Posterior vena cava (tissue), 2 donors: ENCODE results near the gene CPEB1. TPM values are rescaled to one million over a fixed set of nuclear protein-coding genes. Genes with fewer than 3 reads are reported as not detected.
A peak's percentile ranks its signal among the peaks of the same experiment; 100 is the strongest.

Experiments
- DNase-seq: peaks from one replicate; pipeline ENCODE4 v3.0.0-alpha.2; 2020; ENCODE audit warnings: low spot score
- intact Hi-C, 2 donors: fragments of 100-400 bp; cut with DNase I; formaldehyde crosslinking; loops; one replicate each; pipeline versions ENCODE4 v1.14.1 to v1.14.2; 2022 to 2023
- long read RNA-seq, 2 donors: library from polyadenylated mRNA; unstranded; transcript quantifications; one replicate each; pipeline ENCODE4 v2.0.0, GENCODE V29; 2020 to 2021
- total RNA-seq, 2 donors: library from RNA; stranded (reverse); fragmentation: NEBNext Ultra II Directional; extraction: Animal tissue kit (Norgen Biotek cat#: 25700); gene quantifications; one replicate each; pipeline ENCODE4 v1.2.1, GENCODE V29; 2021
- donor health status: DM: yes; HTN: yes; CAD: no.
- donor health status: DM: yes; HTN: yes; CAD: no.

The CPEB1 gene
- total RNA-seq: 1 to 10 TPM; 5.0 to 8.0 TPM
- long read RNA-seq, donor 1, partial matches to known transcripts: 0 of 5 reads
- long read RNA-seq, donor 1, other reads (novel, unspliced or antisense): 3 of 5 reads
- long read RNA-seq, donor 2, partial matches to known transcripts: 0 of 13 reads
- long read RNA-seq, donor 2, other reads (novel, unspliced or antisense): 11 of 13 reads

DNA sequence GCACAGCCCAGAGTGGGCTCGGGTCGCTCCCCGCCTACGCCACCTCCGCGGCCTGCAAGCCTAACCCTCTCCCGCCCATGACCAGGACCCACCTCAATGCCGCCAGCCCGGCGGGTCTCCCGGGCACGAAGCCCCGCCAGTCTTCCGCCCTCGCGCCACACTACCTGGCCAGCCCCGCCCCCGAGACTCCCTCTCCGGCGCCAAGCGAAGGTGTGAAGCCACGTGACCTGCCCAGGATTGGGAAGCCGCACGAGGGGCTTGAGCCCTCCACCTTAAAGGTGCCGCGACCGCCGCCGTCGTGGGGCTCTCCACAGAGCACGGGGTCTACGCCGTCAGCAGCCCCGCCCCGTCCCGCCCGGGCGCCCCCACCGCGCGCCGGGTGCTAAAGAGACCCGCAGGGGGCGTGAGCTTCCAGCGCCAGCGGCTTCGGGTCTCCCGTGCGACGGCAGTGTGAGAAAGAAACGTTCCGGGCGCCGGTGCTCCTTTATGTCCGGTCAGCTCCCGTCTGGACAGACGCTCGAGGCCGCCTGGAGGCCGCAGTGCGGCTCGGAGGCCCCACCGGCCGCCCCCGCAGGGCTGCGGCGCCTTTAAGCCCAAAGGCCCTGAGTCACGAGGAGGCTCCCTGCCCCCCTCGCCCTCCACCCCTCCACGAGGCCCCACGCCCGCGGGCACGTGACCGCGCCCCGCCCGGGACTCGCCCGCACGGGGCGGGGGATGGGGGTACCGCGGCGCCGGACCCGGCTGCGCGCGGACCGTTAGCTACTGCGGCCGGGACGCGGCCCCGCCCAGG is at the start of gene CPEB1:
Gene CPEB1 (minus strand): TSS at position 319 of the 790 bp plus-strand sequence. CDS start 18,904 bp downstream, outside the sequence.
- intact Hi-C loops: no loop called here
- peak; percentile 87 for DNase-seq

DNA sequence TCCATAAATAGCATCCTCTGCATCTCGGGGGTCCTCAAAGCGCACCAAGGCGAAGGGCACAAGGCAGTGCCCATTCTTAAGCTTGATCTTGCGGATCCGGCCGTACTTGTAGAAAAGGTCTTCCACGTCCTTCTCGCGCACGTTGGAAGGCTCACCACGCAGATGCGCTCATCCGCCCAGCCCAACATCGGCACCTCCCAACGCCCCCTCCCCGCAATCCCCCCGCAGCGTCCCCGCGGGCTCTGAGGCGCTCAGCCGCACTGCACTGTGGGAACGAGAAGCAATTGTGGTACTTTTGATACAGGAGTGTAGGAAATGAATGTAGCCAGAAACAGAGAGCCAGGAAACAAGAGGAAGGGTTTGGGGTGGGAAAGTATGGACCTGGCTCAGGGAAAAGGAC is 45.0 kb upstream of the CPEB1 start:
- DNase-seq: no peak
- intact Hi-C loops: no loop called here

DNA sequence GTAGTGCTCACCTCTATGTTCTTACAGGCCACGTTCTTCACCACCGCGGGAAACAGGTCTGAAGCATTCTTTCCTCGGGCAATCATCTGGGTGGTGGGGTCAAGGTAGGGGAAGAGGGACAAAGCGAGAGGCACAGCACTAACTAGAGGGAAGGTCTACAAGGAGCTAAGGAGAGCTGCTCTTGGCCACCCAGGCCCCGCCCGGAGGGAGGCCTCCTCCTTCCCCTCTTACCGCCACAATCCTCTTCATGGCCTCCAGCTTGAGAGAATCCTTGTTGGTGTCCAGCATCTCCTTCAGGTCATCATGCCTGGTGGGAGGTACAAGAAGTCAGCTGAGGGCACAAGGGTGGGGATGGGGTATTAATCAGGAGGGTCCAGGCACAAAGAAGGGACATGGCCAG is 42.0 kb upstream of the CPEB1 start:
- DNase-seq: no peak
- intact Hi-C loops: no loop called here

DNA sequence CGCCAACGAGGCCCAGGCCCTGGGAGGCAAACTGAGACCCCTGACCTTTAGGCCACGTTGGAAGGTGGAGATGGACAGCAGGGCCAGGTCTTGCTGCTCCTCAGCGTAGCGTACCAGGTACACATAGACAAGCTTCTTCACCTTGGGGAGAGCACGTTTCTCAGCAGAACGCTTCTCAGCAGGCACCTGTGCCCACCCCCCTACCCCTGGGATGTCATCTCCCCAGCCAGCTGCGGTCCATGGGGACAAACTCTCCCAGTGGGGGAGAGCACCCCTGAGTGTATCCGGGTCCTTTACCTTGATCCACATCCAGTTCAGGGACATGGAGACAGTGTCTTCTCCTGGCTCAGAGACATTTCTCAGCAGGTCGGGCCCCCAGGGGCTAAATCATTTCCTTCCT is 41.5 kb upstream of the CPEB1 start:
- DNase-seq: no peak
- intact Hi-C loops: no loop called here

DNA sequence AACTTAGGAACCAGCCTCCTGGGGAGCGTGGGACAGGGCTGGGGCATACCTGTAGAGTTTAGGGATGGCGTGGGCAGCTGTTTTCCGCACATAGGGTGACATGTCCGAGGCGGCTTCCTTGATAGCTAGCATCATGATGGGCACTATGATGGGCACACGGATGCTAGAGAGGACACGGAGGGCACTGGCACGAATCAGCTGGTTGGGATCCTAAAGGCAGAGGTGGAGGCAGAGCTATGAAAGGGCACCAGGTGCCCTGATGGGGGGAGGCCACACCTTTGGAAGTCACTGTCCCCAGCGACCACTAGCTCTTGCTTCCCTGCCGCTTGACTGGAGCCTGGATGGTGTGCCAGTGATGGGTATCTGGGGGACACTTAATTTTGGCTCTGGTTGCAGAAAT is 34.2 kb upstream of the CPEB1 start:
- DNase-seq: no peak

DNA sequence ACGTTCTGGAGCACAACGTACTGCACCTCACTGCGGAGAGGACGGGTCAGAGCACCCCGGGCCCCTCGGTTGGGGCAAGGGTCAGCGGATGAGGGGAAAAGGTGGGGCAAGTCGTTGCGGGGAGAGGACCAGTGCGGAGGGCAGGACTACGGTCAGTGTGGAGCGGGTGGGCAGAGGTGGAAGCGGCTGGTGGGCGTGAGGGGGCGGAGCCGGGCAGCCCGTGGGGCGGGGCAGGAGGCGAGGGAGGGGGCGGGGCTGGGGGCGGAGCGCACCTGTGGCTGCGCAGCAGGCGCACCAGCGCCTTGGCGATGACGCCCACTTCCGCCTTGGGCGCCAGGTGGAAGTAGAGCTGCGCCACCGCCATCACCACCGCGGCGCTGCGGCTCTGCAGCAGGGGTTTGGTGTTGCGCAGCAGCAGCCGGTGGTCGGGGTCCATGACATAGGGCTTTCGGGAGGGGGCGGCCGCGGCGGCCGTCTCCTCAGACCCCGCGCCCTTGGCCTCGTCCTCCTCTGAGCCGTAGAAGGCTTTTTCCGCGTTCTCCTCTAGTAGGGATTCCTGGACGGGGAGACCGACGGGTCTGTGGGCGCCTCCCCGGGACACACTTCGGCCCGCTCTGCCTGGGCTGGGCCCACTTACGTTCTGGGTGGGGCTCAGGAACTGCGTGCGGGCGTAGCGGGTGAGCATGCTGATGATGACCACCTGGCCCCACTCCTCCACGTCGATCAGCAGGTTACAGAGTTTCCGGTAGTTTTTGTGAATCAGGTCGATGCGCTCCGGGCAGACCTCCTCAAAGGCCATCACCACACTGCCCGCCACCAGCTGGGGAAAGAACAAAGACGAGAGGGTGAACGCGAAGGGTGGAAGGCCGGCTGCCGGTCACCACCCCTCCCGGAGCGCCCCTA is 33.3 kb upstream of the CPEB1 start:
- DNase-seq: peak; percentile 78
- intact Hi-C loops: no loop called here

More for the DNA sequence above, 34.2 kb upstream of the CPEB1 start:
- intact Hi-C loops: no loop called here

DNA sequence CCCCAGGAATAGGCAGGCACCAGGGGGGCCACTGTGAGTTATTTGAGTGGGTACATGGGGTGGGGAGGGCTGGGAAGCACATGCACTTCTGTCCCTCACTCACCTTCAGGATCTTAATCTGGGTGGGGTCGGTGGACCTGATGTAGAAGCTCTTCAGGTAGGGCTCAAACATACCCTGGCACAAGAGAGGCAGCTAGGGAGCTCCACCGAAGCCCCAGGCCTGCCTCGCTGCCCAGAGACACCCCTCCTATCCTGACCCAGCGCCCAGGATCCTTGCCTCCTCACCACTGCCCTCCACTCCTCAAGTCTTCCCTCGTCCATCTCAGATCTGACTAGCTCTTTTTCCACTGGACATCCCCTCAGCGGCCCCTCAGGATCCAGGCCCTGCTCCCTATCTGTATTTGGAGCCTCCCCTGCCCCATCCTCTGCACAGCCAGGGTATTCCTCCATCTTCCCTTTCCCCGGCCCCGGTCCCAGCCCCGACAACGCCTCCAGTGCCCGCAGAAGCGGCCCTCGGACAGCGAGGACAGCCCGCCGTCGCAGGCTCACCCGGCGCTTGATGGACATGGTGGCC is 32.5 kb upstream of the CPEB1 start:
- DNase-seq: peak; percentile 68
- intact Hi-C loops: no loop called here

DNA sequence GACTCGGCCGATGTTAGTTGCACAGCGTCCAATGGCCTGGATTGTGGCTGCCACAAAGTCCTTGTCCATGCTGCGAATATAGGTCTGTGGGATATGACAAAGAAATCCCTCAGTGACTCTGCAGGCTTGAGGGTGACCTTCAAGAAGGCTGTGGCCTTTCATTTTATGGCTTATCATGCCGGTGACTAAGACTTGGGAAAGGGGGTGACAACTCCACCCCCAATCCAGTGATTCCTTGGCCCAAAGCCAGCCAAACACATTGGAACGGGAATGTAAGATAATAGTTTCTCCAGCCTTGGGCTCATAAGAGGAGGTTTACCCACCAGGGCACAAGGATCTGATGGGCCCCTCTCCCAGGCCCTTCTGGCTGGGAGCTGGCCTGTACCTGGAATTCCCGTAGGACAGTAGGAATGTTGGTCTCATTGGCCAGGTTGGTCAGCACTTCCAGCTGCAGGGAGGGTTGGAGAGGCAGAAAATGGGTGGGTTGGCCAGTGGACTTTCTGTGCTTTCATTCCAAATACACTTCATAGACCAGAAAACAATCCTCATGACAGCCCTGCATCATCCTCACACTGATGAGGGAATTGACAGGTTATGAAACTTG is 30.7 kb upstream of the CPEB1 start:
- peak; percentile 36 for DNase-seq
- intact Hi-C loops: no loop called here

DNA sequence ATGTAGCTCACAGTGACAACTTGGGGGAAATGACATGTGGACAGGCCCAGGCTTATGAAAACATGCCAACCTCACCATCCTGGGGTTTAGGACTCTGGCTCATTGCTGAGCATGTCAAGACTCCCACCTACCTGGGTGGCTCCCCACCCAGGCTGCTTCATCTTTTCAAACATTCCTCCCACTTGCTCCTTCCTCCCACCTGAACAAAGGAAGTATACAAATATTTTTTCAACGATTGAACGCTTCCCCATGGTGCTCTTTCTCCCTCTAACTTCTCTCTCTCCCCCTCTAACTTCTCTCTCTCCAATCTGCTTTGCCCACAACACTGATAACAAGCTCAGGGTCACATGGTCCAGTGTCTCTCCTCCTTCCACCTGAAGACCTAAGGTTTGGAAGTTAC is 27.7 kb upstream of the CPEB1 start:
- intact Hi-C loops: no loop called here
- no peak for DNase-seq

DNA sequence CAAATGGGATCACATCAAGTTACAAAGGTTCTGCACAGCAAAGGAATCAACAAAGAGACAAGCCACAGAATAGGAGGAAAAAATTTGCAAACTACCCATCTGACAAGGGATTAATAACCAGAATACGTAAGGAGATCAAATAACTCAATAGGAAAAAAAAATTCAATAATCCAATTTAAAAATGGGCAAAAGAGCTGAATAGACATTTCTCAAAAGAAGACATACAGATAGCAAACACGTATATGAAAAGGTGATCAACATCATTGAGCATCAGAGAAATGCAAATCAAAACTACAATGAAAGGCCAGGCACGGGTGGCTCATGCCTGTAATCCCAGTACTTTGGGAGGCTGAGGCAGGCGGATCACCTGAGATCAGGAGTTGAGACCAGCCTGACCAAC is 23.5 kb upstream of the CPEB1 start:
- intact Hi-C loops: no loop called here
- DNase-seq: no peak

DNA sequence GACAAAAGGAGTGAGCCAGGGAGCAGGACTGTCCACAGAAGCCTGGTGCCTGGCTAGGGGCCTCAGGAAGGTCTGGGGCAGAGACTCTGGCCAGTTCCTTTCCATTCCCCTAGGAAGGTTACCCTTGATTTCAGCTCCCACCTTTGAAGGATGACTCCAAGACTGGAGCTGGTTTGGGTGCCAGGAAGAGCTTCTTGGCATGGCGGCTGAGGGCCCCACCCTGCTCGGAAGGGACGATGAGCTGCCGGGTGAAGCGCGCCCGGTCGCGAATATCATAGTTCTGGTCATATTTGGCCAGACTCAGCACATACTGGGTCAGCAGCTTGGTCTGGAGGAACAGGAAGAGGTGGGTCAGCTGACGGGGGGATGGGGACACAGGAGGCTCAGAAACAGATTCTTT is 19.4 kb upstream of the CPEB1 start:
- intact Hi-C loops: no loop called here
- peak; percentile 74 for DNase-seq

DNA sequence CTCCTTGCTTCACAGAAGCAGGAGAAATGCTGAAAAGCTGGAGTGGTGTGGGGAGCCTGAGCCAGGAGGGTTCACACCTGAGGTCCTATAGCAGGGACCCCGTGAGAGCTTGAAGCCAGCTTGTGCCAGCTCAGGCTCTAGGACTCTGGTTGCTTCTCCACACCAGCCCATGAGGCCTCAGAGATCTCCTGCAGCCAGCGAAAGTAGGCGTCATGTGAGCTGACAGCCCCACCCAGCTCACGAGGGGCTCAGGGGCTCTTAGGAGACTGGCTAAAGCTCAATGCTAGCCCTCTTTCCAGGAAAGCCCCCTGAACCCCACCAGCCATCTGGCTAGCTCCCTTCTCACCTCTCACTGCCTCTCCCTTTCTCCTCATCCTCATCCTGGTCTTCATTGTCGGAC is 16.9 kb upstream of the CPEB1 start:
- intact Hi-C loops: no loop called here
- DNase-seq: peak; percentile 72

DNA sequence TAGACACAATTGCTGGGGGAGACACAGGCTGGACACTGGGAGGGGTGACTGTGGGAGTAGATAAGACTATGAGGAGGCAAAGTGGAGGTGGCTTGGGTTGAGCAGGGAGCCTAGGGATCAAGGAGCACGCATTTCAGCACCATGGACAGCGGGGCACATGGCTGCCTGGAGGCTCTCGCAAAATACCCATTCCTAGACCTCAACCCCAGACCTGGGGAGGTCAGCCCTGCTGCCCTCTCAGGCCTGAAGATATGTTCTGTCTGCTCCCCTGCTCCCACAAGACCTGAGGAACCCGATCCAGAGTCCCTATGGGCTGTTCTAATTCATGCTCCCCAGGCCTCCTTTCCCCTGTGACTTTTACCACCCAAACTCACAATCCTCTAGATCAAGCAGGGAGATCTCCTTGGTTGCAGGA is 16.0 kb upstream of the CPEB1 start:
- peak; percentile 76 for DNase-seq
- intact Hi-C loops: no loop called here

DNA sequence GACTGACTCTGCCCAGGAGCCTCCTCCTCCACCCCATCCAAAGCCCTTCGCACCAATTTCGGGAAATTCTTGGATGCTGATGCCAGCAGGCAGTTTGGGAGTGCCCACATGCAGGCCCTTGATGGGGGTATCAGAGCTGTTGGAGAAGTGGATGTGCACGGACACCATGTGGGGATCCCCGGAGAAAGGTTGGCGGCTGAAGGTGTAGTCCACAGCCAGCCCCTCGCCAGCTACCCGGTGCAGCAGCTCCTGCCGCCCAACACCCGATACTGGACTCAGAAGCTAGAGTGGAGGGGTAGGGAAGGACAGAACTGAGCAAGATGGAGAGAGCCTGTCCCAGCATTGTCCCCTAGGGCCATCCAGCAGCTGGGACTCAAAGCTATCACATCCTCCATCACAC is 15.5 kb upstream of the CPEB1 start:
- DNase-seq: peak; percentile 37
- intact Hi-C loops: no loop called here

DNA sequence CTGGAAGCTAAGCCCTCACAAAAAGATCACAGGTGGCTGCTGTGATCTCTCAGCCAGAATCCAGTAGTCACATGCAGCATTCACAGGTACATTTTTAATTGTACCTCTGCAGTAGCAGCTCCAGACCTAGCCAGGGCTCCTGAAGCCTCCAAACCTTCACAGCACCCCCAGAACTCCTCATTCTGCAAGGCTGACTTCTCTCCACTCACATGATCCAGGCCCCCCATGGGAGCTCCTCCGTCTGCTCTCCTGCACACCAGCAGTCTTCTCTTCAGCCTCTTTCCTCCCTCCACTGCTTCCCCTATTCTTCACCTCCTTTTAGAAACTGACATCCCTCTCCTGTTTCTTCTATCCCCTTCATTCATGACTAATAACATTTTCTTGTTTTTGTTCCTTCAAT is 13.2 kb upstream of the CPEB1 start:
- DNase-seq: no peak
- intact Hi-C loops: no loop called here

DNA sequence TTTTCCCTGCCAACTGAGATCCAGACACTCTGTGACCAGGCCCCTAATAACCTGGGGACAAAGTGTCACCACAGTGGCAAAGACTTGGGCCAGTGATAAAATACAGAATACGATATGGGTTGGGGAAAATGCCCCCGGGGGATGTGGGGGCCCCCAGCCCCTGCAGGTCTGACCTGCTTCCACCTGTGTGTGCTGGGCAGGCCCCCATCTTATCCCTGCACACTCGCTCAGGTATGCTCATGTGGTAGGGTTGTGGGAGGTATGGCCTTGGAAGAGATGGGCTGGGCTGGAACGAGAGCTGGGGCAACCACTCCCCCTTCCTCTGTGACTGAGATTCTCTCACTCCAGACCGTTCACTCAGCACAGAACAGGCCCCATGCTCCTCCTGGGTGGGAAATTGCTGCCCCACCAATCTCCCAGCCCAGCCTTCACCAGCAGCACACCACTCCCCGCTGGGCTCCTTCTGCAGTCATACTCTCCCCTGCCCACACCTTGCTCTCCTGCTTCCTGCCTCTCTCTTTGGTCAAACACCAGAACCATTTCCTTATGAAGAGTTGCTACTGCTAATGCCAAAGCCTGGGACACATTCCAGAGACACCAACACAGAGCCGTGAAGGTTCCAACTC is 9.6 kb upstream of the CPEB1 start:
- peak; percentile 54 for DNase-seq
- intact Hi-C loops: no loop called here

DNA sequence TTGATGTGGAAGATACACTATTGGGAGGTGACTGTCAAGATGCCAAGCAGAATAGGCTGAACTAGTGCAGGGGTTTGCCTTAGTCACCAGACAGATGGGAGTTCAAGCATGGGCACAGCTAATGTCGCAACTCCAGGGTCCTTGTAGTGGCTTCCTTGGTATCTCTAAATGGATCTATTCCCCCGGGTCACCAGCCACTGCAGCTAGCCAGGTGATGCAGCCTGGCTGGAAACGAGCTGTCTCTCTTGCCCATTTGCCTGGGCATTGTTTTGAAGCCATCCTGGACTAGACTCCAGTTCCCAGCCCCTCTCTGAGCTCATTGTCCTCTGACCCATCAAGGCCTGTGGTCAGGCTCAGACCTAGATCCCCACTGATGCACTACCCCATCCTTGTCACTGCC is 8.4 kb upstream of the CPEB1 start:
- intact Hi-C loops: no loop called here

DNA sequence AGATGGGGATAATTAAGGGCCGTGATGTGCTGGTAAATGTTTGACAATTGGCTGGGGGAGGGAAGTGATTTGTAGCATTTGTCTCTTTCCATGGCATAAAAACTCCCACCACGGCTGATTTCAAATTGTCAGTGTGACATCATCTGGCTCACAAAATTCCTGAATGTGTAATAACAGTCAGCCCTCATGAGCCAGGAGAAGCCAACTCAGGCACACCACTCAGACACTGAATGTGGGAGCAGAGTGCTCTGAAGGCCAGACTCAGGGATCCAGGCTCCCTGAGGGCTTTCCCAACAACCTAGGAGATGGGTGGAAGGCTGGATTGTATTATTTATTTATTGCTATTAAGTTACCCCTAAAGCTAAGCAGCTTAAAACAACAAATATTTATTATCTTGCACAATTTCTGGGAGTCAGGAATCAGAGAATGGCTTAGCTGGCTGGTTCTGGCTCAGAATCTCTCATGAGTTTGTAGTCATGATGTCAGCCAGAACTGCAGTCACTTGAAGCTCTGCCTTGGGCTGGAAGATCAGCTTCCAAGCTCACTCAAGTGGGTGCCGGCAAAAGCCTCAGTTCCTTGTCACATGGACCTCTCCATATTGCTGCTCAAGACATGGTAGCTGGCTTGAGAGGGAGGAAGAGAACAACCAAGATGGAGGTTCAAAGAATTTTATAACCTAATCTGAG is 6.5 kb upstream of the CPEB1 start:
- no peak for DNase-seq
- intact Hi-C loops: no loop called here

More for the DNA sequence above, 8.4 kb upstream of the CPEB1 start:
- DNase-seq: no peak
